Dedifferentiated amniotic fluid mesenchymal stem cell (primary cell): ENCODE data around the gene ZNF831.

Experiments
- DNase-seq: peaks from one replicate; pipeline ENCODE4 v3.0.0-alpha.2; 2016; ENCODE audit errors: extremely low spot score

The ZNF831 gene

DNA sequence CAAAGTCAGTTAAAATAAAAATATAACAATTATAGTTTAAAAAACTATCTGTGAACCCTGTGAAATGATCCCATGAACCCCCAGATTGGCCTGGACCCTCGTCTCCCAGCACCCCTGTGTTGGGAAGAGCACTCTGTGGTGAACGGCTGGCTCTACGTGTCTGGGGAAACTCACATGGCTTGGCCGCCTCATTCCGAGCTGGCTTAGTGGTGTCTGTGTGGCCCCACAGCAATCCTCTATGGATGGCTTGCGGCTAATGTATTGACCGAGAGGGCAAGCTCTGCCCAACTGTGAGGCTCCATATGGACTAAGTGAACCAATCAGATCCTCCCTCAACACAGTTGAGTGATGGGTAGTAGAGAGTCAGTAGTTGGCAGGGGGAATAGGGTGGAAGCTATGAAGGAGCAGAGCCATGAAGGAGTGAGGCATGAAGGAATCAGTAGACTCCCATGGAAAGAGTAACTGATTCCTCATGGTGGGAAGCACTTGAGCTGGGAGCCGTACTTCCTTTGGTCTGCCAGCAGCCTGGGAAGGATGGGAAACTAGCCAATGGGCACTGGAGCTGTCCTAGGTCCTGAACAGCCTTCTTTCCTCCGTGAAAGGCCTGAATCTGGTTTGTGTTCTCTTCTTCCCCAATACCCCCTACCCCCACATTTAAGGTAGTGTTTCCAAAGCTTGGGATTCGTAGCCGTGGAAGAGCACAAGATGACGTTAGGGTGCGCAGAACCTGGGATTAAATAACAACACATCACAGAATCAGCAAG lies 21.6 kb upstream of the ZNF831 start:
- no peak for DNase-seq

- DNase-seq, result no peak
Measured at GRCh38 chr20:59143326-59143725, 20.3 kb upstream of the ZNF831 start.

- no peak for DNase-seq
Measured at GRCh38 chr20:59144179-59144830, 19.3 kb upstream of the ZNF831 start.

- DNase-seq, result no peak
Measured at GRCh38 chr20:59144831-59145196, 18.8 kb upstream of the ZNF831 start.

GRCh38 chr20:59145247-59145923 lies 18.2 kb upstream of the ZNF831 start:
- DNase-seq, result no peak

- DNase-seq, result no peak
Measured at GRCh38 chr20:59145924-59146779, 17.5 kb upstream of the ZNF831 start.

- no peak for DNase-seq
Measured at GRCh38 chr20:59146780-59147565, 16.6 kb upstream of the ZNF831 start.

- no peak for DNase-seq
Measured at GRCh38 chr20:59147586-59147985, 16.0 kb upstream of the ZNF831 start.

DNA sequence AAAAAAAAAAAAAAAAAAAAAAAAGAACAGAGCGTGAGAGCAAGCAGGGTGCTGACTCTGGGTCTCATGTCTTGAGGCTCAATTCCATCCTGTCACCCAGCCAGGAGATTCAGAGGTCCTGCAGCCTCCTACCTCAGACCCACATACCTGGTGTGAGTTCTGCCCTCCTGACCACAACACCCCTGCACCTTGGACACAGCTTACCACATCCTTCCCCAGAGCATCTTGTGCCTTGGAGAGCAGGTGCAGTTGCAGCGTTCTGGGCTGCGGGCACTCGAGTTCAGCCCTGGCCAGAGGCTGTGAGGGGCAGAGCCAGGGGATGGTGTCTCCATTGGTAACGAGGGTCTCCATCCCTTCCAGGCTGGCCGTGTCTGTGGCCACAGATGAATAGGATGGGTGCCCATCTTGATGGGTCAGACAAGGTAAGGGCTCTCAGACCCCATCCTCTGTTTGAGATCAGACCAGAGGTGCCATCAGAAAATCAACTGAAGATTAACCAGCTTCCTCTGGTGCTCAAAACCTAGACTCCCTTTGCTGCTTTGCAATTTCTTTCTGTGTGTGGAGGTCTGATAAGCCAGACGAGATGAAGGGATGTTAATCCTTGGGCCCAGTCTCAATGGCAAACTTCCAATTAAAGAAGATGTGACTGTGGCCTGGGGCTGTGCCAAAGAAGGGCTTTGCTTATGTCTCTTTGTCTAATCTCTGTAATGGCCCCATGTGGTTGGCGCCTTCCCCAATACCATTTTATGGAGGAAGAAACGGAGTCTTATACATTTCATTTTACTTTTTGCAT lies 14.7 kb upstream of the ZNF831 start:
- DNase-seq, result no peak

GRCh38 chr20:59149678-59150504 lies 13.7 kb upstream of the ZNF831 start:
- DNase-seq, result no peak

- DNase-seq, result no peak
Measured at GRCh38 chr20:59150821-59151251, 12.8 kb upstream of the ZNF831 start.

GRCh38 chr20:59151391-59151790 lies 12.2 kb upstream of the ZNF831 start:
- no peak for DNase-seq

DNA sequence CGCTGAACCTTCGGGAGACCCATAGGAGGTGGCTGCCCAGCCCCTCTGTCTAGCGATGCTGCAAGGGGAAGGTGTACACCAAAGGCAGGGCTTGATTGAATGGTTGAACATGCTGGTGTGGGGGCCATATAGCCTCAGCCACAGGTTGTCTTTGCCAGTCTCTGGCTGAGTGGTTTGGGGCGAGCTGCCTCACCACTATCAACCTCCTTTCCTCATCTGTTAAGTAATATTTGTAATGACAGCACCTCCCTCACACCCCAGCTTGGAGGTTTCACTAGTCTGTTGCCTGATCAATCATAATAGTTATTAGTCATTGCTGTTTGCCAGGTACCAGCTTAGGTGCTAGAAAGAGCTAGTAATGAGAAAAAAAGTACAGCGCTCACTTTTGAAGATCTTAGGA lies 11.8 kb upstream of the ZNF831 start:
- DNase-seq, result no peak

- DNase-seq, result no peak
Measured at GRCh38 chr20:59152559-59153354, 10.9 kb upstream of the ZNF831 start.

DNA sequence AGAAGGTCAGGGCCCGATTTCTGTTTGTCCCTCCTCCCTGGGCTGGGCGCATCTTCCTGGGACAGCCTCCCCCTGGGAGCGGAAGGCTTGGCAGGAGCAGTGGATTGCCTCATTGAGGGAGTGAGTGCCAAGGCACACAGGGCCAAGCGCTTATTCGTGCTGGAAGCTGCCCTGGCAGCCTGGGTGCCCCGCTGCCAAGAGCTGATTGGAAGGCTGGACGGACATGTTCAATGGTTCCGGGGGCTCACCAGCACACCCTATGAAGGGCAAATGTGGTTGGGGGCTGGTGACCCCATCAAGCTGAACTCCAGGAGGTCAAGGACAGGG lies 10.3 kb upstream of the ZNF831 start:
- DNase-seq, result no peak

DNA sequence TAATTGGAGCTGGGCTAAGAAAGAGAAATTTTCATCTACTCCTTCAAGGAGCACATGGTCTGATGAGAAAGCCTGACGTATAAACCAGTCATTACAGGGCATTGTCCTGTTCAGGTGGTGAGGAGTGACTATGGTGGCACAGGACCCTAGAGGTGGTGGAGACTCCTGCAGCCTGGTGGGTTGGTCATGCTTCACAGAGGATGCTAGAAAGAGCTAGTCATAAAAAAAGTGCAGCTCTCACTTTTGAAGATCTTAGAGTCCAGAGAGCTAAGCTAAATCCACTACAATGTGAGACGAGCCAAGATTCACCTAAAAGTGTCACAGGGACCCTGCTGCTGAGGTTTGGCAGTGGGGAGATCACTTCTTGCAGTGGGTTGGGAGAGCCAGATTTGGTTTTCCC lies 9.8 kb upstream of the ZNF831 start:
- no peak for DNase-seq

DNA sequence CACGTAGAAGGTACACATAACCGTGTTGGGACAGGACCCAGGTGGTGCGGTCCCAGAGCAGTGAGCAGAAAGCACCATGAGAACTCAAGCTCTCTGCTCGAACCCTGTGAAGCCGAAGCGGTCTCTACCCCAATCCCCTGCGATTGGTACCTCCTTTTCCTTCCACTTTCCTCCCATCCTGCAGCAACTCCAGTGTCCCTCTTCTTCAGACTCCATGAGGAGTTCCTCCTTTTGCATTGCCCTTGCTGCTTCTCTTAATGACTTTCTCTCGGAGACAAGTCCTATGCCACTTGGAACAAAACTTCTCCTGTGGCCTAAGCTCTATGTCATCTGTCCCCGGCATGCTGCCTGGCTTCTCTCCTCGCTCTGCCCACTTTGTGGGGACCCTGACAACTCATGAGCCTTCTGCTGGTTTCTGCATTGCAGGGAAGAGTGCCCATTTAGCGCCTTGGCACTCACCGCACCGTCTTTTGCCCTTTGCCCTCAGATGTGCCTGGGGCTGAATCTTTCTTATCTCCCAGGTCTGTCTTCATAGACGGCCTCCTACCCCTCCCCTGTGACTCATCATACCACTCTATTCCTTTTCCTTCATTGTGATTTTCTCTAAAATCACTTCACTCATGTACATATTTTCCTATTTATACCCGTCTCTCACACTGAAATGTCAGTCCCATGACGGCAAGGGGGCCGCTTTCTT lies 9.2 kb upstream of the ZNF831 start:
- no peak for DNase-seq

GRCh38 chr20:59157064-59157463 lies 6.6 kb upstream of the ZNF831 start:
- DNase-seq, result no peak
